Right cardiac atrium (tissue), 5 donors: ENCODE measurements around the gene RGS16. TPM values are rescaled to one million over a fixed set of nuclear protein-coding genes. Genes with fewer than 3 reads are reported as not detected.

Source experiments
- ATAC-seq, 2 donors: fragments of 200-7000 bp; cut with Tn5 transposase; one replicate each; pipeline versions ENCODE4 v1.8.0 to v1.9.1; 2020; ENCODE audit warnings: moderate library complexity in 2 of 2, mild to moderate bottlenecking in 1 of 2
- DNase-seq, 3 donors: peaks; one replicate each; pipeline ENCODE4 v3.0.0-alpha.2; 2020
- H3K27ac ChIP-seq: one replicate; pipeline ENCODE4 v1.5.1; 2013; ENCODE audit warnings: mild to moderate bottlenecking, low read length, control low read depth, moderate library complexity
- H3K27me3 ChIP-seq: one replicate; pipeline ENCODE4 v1.6.1; 2013; ENCODE audit not compliant: control insufficient read depth, insufficient read depth
- H3K4me1 ChIP-seq: one replicate; pipeline ENCODE4 v1.6.1; 2013; ENCODE audit warnings: low read length; ENCODE audit not compliant: control insufficient read depth, insufficient read depth
- H3K4me3 ChIP-seq: one replicate; pipeline ENCODE4 v1.5.1; 2013; ENCODE audit warnings: low read length, control low read depth
- H3K9me3 ChIP-seq: one replicate; pipeline ENCODE4 v1.6.1; 2013; ENCODE audit warnings: low read length; ENCODE audit not compliant: control insufficient read depth
- whole genome bisulfite sequencing: extraction: QIAGEN DNeasy Blood & Tissue Kit; methylation state at CpG from one replicate; pipeline ENCODE4 v1.1.7; 2013; 5-methylcytosine and 5-hydroxymethylcytosine counted together
- intact Hi-C, 4 donors: fragments of 100-400 bp; cut with DNase I; formaldehyde crosslinking; loops; one replicate each; pipeline versions ENCODE4 v1.11.0 to v1.14.0; 2022 to 2023
- polyA plus RNA-seq: library from polyadenylated mRNA; stranded (reverse); fragments of 200-250 nt; gene quantifications from one replicate; pipeline ENCODE4 v1.2.3, GENCODE V29; 2013
- total RNA-seq, 4 donors: library from RNA; stranded (reverse); fragmentation: NEBNext Ultra II Directional; extraction: Animal tissue kit (Norgen Biotek cat#: 25700); gene quantifications; one replicate each; pipeline ENCODE4 v1.2.1, GENCODE V29; 2021
- donor health status: healthy with polysubstance abuse.
- donor health status: DM: no; HTN: yes; CAD: no.
- donor health status: DM: no; HTN: no; CAD: no.
- donor health status: DM: no; HTN: yes; CAD: no; lungs with severe emphysema.
- donor health status: DM: yes; HTN: yes; CAD: no.

Gene RGS16
- total and polyA plus RNA-seq, 5 donors, result 0.47 to 2.1 (median 0.79) TPM

DNA sequence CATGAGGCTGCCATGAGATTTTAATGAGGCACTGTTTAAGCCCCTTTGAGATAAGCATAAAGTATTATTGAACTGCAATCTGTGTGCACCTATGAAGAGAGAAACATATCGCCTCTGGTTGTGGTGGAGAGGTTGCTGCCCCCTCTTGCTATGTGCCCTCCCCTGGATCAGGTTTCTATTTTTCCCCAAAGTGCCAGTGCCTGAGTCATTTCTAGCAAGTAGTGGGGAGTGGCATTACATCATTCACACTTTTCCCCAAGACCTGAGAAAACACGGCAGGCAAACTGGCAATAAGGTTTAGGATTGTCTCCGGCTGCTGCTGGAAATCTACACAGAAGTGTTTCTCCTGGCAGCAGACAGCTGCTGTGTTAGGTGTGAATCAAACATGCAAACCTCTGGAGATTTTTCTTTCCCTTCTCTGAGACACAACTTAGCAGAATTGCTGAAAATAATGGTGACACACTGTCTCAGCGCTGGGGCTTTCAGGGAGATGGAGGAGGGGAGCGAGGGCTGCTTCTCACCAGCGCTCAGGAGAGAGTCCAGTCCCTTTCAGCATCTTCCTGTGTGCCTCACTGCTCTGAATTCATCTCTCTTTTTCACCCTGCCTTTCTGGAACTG lies 13.7 kb upstream of the RGS16 start:
- H3K9me3 ChIP-seq, result no peaks in the 10 kb centered on the region
- H3K27me3 ChIP-seq, result no peaks in the 10 kb centered on the region
- H3K27ac ChIP-seq, result no peak overlapping the region
- intact Hi-C loops, result no loop called here
- WGBS, result 49% methylated on average over 6 of the region's 6 CpGs
- H3K4me3 ChIP-seq, result no peak overlapping the region
- peaks cover 4% of the 10 kb centered on the region for H3K4me1 ChIP-seq
- ATAC-seq (no peak), DNase-seq (no peak)

DNA sequence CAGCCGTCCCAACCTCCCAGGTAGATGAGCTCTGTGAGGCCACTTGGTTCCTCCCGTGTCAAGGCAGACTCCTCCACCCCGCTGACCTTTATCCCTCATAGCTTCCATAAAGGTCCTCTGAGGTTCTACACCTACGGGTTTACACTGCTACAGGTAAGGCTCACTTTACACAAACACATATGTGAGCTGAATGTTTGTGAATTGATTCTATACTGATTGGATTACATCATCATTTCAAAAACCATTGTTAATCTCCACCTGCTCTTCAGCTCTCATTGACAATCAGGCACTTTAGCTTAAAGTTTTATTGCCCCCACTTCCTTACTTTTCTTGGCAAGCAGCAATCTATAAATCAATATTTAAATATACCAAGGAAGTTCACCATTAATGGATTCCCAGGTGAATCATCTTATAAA lies 12.8 kb upstream of the RGS16 start:
- intact Hi-C loops, result no loop called here
- no peak overlapping the region for H3K4me3 ChIP-seq
- ATAC-seq (no peak), DNase-seq (no peak)
- H3K9me3 ChIP-seq, result no peaks in the 10 kb centered on the region
- peaks cover 4% of the 10 kb centered on the region for H3K4me1 ChIP-seq
- H3K27ac ChIP-seq, result no peak overlapping the region
- WGBS, result 81% methylated on average over 4 of the region's 4 CpGs
- H3K27me3 ChIP-seq, result no peaks in the 10 kb centered on the region

DNA sequence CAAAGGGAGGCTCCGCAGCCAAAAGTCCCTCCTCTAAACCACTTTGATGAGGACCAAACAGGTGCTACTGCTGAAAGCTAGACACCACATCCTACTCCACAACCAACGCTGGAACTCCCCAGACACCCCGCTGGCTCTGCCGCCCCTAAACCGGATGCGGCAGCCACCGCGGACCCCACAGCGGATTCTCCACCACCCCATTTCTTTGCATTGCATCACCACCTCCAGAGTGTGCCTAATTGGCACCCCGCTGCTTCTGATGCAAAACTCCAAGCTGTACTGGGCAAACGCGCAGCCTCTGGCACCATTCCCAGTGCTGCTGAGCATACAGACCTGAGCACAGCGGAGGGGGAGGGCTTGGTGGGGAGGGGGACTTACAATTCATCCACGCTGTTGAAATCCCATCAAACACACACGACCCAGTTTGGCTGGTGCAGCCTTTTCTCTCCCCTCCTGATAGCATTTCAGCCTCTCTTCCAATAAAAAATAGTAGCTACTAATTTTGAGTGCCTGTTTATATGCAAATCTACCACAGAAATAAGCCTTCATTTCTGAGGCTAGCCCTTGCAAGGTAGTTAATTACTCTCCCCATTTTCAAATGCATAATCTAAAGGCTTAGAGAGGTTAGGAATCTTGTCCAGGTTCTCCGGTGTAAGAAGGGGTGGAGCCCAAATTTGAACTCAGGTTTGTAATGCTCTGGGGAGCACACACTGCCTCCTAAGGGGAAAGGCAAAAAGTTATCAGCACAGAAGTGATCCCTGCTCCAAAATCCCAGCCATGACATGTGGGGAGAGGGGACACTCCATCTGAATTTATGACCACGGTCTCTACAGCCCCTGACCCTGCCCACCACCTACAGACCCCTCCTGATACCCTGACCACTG lies 12.2 kb upstream of the RGS16 start:
- intact Hi-C loops, result no loop called here

DNA sequence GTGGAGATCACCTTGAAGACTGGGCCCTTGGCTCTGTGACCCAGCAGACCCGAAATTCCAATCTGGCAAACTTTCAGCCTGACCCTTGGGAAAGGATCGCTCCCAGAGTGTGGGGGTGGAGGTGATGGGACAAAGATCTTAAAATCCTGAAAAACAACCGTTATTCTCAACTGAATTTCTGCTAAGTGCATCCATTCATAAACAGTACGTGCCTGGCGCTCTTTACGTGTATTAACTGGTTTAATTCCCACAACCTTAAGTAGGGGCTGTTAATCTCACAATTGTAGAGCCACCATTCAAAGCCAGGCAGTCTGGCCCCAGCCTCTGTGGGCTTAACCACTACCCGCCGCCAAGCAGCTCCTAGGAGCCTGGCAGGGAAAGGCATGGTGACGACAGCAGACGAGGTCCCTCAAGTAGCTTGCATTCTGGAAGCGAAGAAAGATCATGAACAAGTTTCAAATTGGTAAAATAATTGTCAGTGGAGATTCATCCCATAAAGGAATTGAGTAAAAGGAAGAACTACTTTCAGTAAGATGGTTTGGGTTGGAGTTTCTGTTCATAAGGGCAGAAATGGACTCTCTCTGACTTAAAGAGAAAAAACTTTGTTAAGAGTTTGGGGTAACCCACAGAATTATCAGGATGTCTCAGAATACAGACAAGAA lies 11.4 kb upstream of the RGS16 start:
- Histone ChIP-seq H3K27ac (peak overlapping the region; percentile 95), H3K4me1 (peaks cover 4% of the 10 kb centered on the region), H3K9me3 (no peaks in the 10 kb centered on the region), H3K27me3 (no peaks in the 10 kb centered on the region), H3K4me3 (peak overlapping the region; percentile 45)
- 21% methylated on average over 11 of the region's 11 CpGs for WGBS
- peak; percentile 82 to 92 (median 88) for DNase-seq
- intact Hi-C loops, result no loop called here
- ATAC-seq, result peak; percentile 66 to 70

More for the DNA sequence above, 12.2 kb upstream of the RGS16 start:
- Histone ChIP-seq H3K4me3 (no peak overlapping the region), H3K27ac (no peak overlapping the region), H3K27me3 (no peaks in the 10 kb centered on the region), H3K4me1 (peaks cover 4% of the 10 kb centered on the region), H3K9me3 (no peaks in the 10 kb centered on the region)
- WGBS, result 7% methylated on average over 17 of the region's 17 CpGs
- DNase-seq (peak; percentile 79 to 93 (median 89)), ATAC-seq (peak; percentile 50 to 52)

DNA sequence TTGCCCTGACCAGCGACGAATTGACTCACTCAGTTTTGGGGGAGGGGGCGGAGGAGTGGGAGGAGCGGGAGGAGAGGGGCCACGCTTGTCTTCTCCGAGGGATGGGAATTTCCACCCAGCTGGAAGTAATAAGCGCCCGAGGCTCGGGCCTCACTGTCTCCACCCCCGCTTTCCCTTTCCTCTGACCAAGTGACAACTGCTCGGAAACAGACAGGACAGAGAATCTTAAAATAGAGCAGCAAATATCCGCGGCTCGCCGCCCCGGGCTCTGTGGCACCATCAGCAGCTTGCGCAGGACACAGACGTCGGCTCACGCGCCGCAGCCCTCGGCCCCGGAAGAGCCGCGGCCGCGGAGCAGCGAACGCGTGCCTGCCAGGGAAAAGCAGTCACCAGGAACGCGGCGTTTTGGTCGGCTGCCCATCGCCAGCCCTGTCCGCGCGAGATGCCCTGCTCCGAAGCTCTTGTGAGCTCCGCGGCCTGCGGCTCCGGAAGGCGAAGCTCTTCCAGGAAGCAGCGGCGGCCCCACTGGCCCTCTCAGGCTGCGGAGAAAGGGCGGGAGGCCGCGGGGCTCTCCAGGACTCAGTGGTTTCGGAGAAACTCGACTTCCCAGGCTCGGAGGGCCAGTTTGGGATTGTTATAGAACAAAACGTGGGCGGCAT lies 10.7 kb upstream of the RGS16 start:
- DNase-seq (peak; percentile 89 to 94 (median 94)), ATAC-seq (peak; percentile 90 to 92)
- no peaks in the 10 kb centered on the region for H3K9me3 ChIP-seq
- intact Hi-C loops, result no loop called here
- H3K27me3 ChIP-seq, result no peaks in the 10 kb centered on the region
- WGBS, result under 1% methylated on average over 56 of the region's 56 CpGs
- H3K4me3 ChIP-seq, result peak overlapping the region; percentile 45
- H3K27ac ChIP-seq, result peak overlapping the region; percentile 95
- H3K4me1 ChIP-seq, result peaks cover 4% of the 10 kb centered on the region

DNA sequence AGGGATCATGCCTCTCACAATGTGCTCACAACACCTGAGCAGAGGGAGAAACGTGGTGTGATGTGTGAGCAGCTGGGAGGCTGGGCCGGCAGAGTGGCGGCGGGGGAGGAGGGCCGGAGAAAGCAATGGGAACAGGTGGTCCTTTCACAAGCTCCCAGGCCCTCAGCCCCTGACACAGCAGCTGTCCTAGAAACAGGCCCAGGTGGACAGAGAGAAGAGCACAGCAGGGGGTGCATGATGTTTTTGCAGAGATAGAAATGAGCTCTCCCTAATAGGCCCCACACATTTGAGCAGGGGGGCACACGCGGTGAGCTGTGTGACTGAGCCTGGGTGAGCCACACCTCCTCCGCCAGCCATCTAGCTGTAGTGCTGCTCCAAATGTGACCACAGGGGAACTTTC lies 7.6 kb upstream of the RGS16 start:
- Histone ChIP-seq H3K27ac (no peak overlapping the region), H3K4me1 (peaks cover 2% of the 10 kb centered on the region), H3K4me3 (no peak overlapping the region), H3K9me3 (no peaks in the 10 kb centered on the region), H3K27me3 (no peaks in the 10 kb centered on the region)
- no peak for ATAC-seq
- intact Hi-C loops, result no loop called here
- WGBS, result 90% methylated on average over 8 of the region's 8 CpGs
- no peak for DNase-seq

DNA sequence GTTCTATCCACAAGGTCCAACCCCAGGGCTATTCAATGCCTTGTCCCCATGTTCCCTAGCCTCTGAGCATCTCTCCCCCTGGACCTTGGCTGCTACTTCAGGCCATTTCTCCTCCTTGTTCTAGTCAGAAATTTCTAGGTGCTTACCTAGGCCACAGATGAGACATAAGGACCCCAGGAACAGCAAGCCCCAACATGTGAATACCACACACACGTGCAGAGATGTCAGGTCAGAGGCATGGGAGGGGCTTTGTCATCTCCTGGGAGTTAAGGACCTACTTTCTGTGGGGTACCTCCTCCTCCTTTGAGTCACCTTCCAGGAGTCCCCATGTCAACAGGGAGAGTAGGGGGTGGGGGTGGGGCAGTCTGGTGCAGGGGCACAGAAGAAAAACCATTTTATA lies 7.1 kb upstream of the RGS16 start:
- H3K4me1 ChIP-seq, result peaks cover 2% of the 10 kb centered on the region
- no peak overlapping the region for H3K27ac ChIP-seq
- H3K9me3 ChIP-seq, result no peaks in the 10 kb centered on the region
- intact Hi-C loops, result no loop called here
- ATAC-seq (no peak), DNase-seq (no peak)
- H3K27me3 ChIP-seq, result no peaks in the 10 kb centered on the region
- WGBS, result 83% methylated on average over 1 of the region's 1 CpG
- H3K4me3 ChIP-seq, result no peak overlapping the region

DNA sequence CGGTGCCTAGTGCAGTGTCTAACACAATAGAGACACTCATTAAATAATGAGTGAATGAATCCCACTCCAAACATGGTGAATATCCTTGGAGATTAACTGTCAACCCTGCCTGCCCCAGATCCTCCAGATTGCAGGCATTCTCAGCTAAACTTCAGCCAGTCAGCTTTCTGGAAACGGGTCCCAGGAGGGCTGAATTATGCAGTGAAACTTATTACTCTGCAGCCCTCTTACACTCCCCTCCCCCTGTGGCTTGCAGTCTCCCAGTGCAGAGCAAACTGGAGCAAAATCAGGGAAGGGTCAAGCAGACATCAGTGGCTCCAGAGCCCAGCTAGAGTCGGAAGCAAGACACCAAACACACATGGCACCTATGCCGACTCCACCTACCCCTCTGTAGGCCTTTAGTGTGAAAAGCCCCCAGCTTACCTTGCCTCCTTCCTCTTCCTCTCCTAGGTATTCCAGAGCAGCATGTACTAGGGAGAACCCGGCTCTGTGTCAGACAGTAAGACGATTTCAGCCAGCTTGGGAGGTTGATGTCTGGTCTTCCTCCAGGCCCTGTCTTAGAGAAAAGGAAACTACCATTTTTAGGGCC lies 6.5 kb upstream of the RGS16 start:
- Histone ChIP-seq H3K27ac (no peak overlapping the region), H3K27me3 (no peaks in the 10 kb centered on the region), H3K9me3 (no peaks in the 10 kb centered on the region), H3K4me1 (peaks cover 2% of the 10 kb centered on the region), H3K4me3 (no peak overlapping the region)
- intact Hi-C loops, result no loop called here
- ATAC-seq, result no peak
- no peak for DNase-seq
- WGBS, result 78% methylated on average over 6 of the region's 6 CpGs

DNA sequence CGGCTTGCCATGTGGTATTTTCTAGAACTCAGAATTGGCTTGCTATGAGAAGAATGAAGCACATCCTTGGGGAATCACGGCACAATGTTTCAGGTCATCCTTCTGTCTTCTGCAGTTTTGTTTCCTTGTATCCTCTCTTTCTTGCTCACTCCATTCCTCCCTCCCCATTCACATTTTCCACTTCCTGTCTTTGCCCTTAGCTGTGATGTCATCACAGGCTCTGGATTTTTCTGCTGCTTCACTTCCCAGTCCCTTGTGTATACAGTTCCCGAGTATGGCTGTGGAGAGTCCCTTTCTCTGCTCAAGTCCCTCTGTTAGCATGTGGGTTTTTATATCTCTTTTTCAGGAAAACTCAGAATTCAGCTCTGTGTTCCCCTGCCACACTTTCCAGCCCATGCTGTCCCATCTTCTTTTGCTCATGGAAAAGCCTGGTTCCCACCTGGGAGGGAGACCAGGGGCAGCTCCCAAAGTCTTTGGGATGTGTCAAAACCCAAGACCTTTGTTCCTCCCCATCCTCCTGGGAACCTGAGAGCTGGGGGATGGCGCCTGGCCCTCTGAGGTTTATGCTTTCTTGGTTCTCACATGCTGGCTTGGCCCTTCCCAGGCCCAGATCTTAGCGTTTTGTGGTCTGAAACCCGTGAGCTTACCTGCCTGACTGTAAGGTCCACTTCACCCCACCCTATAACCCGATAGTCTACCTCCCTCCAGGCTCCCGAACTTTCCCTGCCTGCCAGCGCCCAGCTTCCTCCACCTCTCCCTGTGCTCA lies 4.8 kb upstream of the RGS16 start:
- intact Hi-C loops, result no loop called here
- ATAC-seq, result no peak
- H3K27me3 ChIP-seq, result no peaks in the 10 kb centered on the region
- DNase-seq, result no peak
- no peaks in the 10 kb centered on the region for H3K9me3 ChIP-seq
- no peak overlapping the region for H3K27ac ChIP-seq
- no peaks in the 10 kb centered on the region for H3K4me1 ChIP-seq
- WGBS, result 80% methylated on average over 9 of the region's 9 CpGs
- no peak overlapping the region for H3K4me3 ChIP-seq

DNA sequence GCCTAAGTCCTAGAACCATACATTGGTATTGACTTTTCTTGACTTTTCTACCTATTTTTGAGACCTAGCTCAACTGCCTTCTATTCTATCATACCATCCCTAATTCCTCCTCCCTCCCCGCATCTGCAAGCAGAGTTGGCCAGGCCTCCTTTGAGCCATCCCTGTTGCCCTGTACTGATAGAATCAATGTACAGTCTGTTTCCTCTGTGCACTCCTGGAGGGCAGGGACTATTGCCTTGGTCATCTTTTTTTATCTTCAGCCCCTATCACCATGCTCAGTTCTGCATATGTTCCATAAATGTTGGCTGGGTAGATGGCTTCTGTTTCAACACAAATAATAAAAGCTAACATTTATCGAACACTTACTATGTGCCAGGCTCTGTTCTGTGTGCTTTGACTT lies 4.0 kb upstream of the RGS16 start:
- Histone ChIP-seq H3K27ac (no peak overlapping the region), H3K4me3 (no peak overlapping the region), H3K27me3 (no peaks in the 10 kb centered on the region), H3K4me1 (peaks cover 3% of the 10 kb centered on the region), H3K9me3 (no peaks in the 10 kb centered on the region)
- no peak for ATAC-seq
- intact Hi-C loops, result no loop called here
- 50% methylated on average over 2 of the region's 2 CpGs for WGBS
- DNase-seq, result no peak
